Measurements from ENCODE around the gene IFIT5.

Gene IFIT5

DNA sequence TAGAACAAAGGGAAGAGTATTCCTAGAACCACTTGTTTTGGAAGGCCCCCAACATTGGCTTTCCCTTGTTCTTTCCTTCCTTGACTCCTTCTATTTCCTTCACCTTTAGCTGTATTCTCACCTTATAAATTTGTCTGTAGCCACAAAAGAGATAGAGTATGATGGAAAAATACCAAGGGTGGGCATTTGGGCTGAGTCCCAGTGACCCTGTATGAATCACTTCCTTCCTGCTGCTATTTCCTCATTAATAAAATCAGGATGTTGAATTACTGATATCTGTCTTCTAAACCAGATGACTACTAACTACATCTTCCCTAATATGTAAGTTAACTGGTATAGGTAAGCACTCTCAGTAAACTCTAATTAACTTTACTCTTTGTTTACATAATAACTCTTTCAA, 55.1 kb downstream of the IFIT5 start:
- H3K9me3 ChIP-seq (ENCODE audit: control insufficient read depth, insufficient read depth, low read length) = no peaks in the 10 kb centered on the region
- 0 out of 2 replicates have a peak, but pooled peaks cover 3% of the 10 kb centered on the region for H3K4me1 ChIP-seq (ENCODE audit: insufficient read depth, low read length)
- H3K36me3 ChIP-seq (ENCODE audit: insufficient read depth, low read length) = no peaks in the 10 kb centered on the region
- no peak overlapping the region for H3K9ac ChIP-seq (ENCODE audit: low read depth, low read length)

Data from ES-I3 (cell line).